Skeletal muscle satellite cell (primary cell): Measurements from ENCODE around the gene RAB40AL.

Experiments used
- H3K27me3 ChIP-seq: 2 replicates; pipeline ENCODE4 v1.7.0; 2013; ENCODE audit warnings: low read length; ENCODE audit not compliant: control insufficient read depth, insufficient read depth
- H3K36me3 ChIP-seq: 2 replicates; pipeline ENCODE4 v1.7.0; 2013; ENCODE audit warnings: mild to moderate bottlenecking, control low read depth, low read length; ENCODE audit not compliant: insufficient read depth
- H3K4me1 ChIP-seq: 2 replicates; pipeline ENCODE4 v1.7.0; 2013; ENCODE audit warnings: low read length; ENCODE audit not compliant: control insufficient read depth, insufficient read depth
- H3K4me2 ChIP-seq: 2 replicates; pipeline ENCODE4 v1.7.0; 2013; ENCODE audit warnings: mild to moderate bottlenecking, low read length
- H3K4me3 ChIP-seq: 2 replicates; pipeline ENCODE4 v1.7.0; 2013; ENCODE audit warnings: low read length
- H3K9ac ChIP-seq: 2 replicates; pipeline ENCODE4 v1.7.0; 2013; ENCODE audit warnings: mild to moderate bottlenecking, low read depth, low read length, moderate library complexity
- H3K9me3 ChIP-seq: replicated peaks from 2 replicates; pipeline ENCODE4 v1.7.0; 2013; ENCODE audit warnings: mild to moderate bottlenecking, control low read depth, low read length

Gene RAB40AL

GRCh38 chrX:102985192-102985591 is 48.1 kb downstream of the RAB40AL start:
- no peak overlapping the region for H3K4me2 ChIP-seq
- H3K9me3 ChIP-seq, result no peaks in the 10 kb centered on the region
- H3K36me3 ChIP-seq, result no peaks in the 10 kb centered on the region
- H3K27me3 ChIP-seq, result peaks cover 63% of the 10 kb centered on the region
- H3K4me3 ChIP-seq, result no peak overlapping the region
- no peak overlapping the region for H3K9ac ChIP-seq
- H3K4me1 ChIP-seq, result no peaks in the 10 kb centered on the region
